GM19035 (cell line): Measurements from ENCODE around the gene SLC16A10.
"Not testable (repeated sequence)": the region's sequence is repeated elsewhere in the genome, so short reads cannot be mapped to it uniquely, and the experiment has no call there.

Source experiments
- ATAC-seq: cut with Tn5 transposase; IDR thresholded peaks from one replicate; pipeline ENCODE4 v1.9.1; 2021; ENCODE audit not compliant: unreplicated experiment

The SLC16A10 gene

DNA sequence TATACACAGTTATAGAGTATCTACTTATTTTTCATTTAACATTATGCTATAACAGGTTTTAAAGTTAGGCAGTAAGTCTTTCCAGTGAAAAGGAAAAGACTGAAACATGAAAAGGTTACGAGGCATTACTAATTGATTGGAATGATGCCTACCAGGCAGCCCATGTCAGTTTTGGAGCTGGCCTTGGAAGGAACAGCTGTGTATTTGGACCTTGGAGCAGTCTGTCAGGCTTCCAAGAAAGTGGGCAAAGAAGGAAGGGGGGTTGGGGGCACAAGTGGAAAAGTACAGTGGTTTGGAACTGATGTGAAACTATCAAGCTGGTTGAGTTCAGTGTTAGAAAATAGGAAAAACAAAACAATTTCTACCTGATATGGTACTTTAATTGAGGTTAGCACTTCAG, 41.7 kb downstream of the SLC16A10 start:
- ATAC-seq = no peak

DNA sequence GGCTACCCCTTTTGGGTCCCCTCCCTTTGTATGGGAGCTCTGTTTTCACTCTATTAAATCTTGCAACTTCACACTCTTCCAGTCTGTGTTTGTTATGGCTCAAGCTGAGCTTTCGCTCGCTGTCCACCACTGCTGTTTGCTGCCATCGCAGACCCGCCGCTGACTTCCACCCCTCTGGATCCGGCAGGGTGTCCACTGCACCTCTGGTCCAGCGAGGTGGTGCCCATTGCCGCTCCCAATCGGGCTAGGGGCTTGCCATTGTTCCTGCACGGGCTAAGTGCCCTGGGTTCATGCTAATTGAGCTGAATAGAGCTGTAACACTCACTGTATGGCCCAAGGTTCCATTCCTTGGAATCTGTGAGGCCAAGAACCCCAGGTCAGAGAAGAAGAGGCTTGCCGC, 43.7 kb downstream of the SLC16A10 start:
- ATAC-seq = not testable (repeated sequence)

- ATAC-seq = not testable (repeated sequence)
Observed at GRCh38 chr6:111132669-111133068, 45.4 kb downstream of the SLC16A10 start.

- not testable (repeated sequence) for ATAC-seq
Observed at GRCh38 chr6:111134236-111134869, 47.0 kb downstream of the SLC16A10 start.

- ATAC-seq = not testable (repeated sequence)
Observed at GRCh38 chr6:111137489-111138093, 50.3 kb downstream of the SLC16A10 start.

- no peak for ATAC-seq
Observed at GRCh38 chr6:111147440-111147839, 60.1 kb downstream of the SLC16A10 start.

- no peak for ATAC-seq
Observed at GRCh38 chr6:111148110-111148509, 60.8 kb downstream of the SLC16A10 start.

GRCh38 chr6:111150577-111150976, 63.3 kb downstream of the SLC16A10 start:
- ATAC-seq = no peak

DNA sequence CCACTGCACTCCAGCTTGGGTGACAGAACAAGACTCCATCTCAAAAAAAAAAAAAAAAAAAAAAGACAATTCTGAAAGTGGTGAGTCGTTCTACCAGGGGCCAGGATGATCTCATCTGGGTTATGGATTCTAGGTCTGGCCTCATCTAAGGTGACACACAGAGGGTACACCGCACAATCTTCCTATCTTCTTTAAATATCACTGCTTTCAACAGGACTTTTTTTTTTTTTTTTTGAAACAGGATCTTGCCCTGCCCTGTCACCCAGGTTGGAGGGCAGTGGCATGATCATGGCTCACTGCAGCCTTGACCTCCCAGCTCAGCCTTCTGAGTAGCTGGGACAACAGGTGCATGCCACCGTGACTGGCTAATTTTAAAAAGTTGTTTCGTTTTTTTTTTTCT, 67.7 kb downstream of the SLC16A10 start:
- ATAC-seq = no peak

GRCh38 chr6:111157412-111157811, 70.1 kb downstream of the SLC16A10 start:
- ATAC-seq = no peak

DNA sequence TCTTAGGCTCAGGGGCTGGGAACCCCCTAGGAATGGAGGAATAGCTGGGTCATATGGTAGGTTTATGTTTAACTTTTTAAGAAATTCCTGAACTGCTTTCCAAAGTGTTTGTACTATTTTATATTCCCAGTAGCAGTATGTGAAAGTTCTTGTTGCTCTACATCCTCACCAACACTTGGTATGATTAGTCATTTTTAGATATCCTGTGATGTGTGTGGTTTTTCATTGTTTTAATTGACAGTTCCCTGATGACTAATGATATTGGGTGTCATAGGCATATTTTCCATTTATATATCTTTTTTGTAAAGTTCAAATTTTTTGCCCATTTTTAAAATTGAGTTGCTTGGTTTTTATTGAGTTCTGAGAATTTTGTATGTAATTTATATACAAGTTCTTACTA, 72.3 kb downstream of the SLC16A10 start:
- ATAC-seq = no peak

- ATAC-seq = no peak
Observed at GRCh38 chr6:111161650-111162049, 74.3 kb downstream of the SLC16A10 start.

DNA sequence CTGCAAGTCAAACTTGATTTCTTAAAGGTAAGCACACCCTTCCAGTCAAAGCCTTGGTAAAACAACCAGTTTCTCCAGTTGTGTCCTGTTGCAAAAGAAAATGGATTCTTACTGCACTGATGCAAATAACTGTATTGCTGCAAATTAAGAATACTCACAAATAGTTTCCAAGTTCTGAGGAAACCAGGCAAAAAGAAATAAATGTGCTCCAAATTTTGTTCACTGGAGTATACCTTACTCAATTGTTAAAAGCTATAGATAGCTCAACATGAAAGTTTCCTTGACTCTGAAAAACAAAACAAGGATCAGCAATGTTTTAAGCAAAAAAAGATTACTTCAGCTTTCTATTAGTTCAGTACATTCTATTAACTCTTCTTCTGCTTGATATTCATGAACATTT, 75.2 kb downstream of the SLC16A10 start:
- ATAC-seq = no peak

- no peak for ATAC-seq
Observed at GRCh38 chr6:111171577-111172400, 84.5 kb downstream of the SLC16A10 start.

- no peak for ATAC-seq
Observed at GRCh38 chr6:111172563-111172962, 85.3 kb downstream of the SLC16A10 start.

DNA sequence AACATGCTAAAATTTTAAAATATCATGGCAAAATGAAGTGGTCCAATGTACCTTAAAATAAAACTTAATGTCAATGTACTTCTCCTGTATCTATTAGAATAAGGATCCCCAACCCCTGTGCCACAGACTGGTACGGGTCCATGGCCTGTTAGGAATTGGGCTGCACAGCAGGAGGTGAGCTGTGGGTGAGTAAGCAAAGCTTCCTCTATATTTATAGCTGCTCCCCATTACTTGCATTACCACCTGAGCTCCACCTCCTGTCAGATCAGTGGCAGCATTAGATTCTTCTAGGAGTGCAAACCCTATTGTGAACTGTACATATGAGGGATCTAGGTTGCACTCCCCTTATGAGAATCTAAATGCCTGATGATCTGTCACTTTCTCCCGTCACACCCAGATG, 86.0 kb downstream of the SLC16A10 start:
- no peak for ATAC-seq

GRCh38 chr6:111173946-111174345, 86.6 kb downstream of the SLC16A10 start:
- ATAC-seq = no peak

DNA sequence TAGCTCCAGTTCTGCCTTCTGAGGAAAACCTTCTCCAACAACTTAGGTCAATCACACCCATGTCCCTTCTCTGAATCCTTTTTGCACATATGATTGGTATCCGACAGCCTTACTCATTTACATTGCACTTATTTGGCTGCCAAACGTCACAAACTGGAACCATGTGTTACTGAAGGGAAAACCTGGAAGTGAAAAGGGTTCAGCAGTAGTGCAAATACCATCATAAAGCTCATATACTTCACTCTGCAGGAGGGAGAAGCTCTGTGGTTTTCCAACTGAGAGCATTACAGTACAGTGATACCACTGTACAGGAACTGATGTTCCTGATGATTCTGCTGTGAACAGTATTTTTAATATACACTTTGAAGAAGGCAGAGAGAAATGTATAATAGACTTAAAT, 87.8 kb downstream of the SLC16A10 start:
- no peak for ATAC-seq

DNA sequence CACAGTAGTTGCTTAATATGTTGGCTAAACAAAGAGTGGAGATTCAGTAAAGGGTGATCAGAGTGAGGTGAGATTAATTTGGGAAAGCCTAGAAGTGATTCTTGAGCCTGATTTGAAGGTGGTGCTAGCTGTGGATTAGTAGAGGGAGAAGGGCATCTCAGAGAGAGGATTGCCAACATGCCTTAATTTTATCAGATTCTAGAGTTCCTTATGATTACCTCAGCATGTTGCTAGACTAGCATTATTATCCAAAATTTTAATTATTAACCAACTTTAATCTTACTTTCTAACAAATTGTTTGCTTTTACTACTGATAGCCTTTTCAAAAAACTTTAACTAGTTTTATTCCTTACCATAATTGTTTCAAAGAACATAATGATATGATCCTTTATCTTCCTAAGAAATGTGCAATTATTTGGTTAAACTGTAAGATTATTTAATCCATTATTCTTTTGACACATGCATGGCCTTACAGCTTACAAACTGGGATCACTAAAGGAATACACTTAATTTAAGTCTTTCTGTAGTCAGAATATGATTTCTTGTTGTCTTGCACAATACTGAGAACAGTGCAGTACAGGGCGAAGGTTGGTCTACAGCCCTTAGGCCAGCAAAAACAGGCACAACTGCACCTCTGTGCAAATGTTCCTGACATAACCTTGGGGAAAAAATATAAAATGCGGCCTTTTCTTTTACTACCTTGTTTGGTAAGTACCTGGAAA, 88.9 kb downstream of the SLC16A10 start:
- ATAC-seq = no peak

DNA sequence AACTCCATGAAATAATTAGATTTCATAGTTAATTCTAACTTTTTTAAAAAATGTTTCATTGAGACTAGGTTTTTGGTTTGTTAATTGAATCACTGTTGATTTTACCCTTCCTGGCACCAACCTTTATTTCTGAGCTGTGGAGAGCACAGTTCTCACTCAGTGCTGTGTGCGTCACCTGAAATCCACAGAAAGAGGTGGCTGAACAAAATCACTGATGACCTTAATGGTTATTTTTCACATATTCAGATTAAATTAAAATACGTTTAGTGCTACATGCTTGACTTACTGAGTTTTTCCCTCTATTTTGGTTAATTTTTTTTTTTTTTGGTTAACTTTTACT, 89.4 kb downstream of the SLC16A10 start:
- ATAC-seq = no peak

GRCh38 chr6:111177131-111177530, 89.8 kb downstream of the SLC16A10 start:
- no peak for ATAC-seq
